ENCODE results near the gene MDM4. TPM values are rescaled to one million over a fixed set of nuclear protein-coding genes. Genes with fewer than 3 reads are reported as not detected.
"Not testable (repeated sequence)": the region's sequence is repeated elsewhere in the genome, so short reads cannot be mapped to it uniquely, and the experiment has no call there.

MDM4 gene
- total RNA-seq, 1 donor from 2014 or later = 39.1 TPM

DNA sequence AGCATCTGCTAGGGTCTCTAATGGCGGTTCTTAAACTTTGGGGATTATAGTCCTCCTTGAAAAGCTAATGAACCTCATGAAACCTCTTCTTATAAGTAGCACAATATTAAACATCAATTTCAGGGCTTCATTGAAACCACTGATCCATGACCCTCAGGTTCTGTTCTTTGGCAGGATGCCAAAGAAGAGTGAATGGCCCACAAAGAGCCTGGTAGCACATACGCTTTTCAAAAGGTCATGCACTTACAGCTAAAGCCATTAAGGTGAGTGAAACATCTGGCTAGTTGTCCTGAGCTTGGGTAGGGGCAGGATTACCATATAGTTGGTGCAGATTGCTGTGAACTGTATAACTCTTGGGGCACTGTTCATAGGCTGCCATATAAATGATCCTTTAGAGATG lies 42.3 kb downstream of the MDM4 start:
- Mint-ChIP-seq H3K27me3 (ENCODE audit: low read depth) (no peaks in the 10 kb centered on the region), H3K27ac (ENCODE audit: unreplicated experiment) (no peak overlapping the region), H3K4me1 (ENCODE audit: low read depth) (peaks cover 5% of the 10 kb centered on the region), H3K9me3 (ENCODE audit: low read depth) (no peaks in the 10 kb centered on the region), H3K4me3 (ENCODE audit: unreplicated experiment) (no peak overlapping the region), H3K36me3 (ENCODE audit: low read depth) (peaks cover 3% of the 10 kb centered on the region)
- no peak for TF ChIP-seq CTCF (IDR thresholded peaks at IDR 0.05)
- no peak for DNase-seq (ENCODE audit: low spot score)

GRCh38 chr1:204560002-204560401 lies 43.8 kb downstream of the MDM4 start:
- H3K9me3 Mint-ChIP-seq (ENCODE audit: low read depth); DNase-seq (ENCODE audit: low spot score); H3K27me3 Mint-ChIP-seq (ENCODE audit: low read depth): not testable (repeated sequence)

DNA sequence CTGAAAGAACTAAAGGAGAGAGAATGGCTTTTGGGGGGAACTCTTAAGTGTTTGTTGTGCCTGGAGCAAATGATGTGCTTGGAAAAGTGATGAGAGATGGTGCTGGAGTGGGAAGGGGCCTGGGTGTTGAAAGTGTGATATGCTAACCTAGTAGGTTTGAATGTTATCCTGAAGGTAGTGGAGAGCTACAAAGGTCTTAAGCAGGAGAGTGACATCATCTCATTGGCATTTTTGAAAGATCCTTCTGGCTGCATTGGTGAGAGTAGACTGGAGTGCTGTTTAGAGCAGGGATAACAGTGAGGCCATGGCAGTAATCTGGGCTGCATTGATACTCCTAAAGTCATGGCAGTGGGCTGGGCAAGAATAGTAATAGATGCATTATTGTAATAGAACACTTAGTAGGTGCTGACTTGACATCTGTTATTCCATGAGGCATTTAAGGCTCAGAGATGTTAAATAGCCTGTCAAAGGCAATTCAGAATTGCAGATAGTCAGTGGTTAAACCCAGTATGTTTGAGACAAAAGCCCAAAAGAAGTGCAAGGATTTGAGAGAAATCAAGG lies 44.5 kb downstream of the MDM4 start:
- H3K36me3 Mint-ChIP-seq (ENCODE audit: low read depth) = peaks cover 3% of the 10 kb centered on the region
- H3K4me3 Mint-ChIP-seq (ENCODE audit: unreplicated experiment) = no peak overlapping the region
- no peaks in the 10 kb centered on the region for H3K9me3 Mint-ChIP-seq (ENCODE audit: low read depth)
- TF ChIP-seq CTCF (IDR thresholded peaks at IDR 0.05) = no peak
- DNase-seq (ENCODE audit: low spot score) = no peak
- no peaks in the 10 kb centered on the region for H3K27me3 Mint-ChIP-seq (ENCODE audit: low read depth)
- no peak overlapping the region for H3K27ac Mint-ChIP-seq (ENCODE audit: unreplicated experiment)
- H3K4me1 Mint-ChIP-seq (ENCODE audit: low read depth) = peaks cover 12% of the 10 kb centered on the region

More at GRCh38 chr1:204560002-204560401, 43.8 kb downstream of the MDM4 start:
- H3K27ac Mint-ChIP-seq (ENCODE audit: unreplicated experiment); H3K4me3 Mint-ChIP-seq (ENCODE audit: unreplicated experiment); H3K4me1 Mint-ChIP-seq (ENCODE audit: low read depth); H3K36me3 Mint-ChIP-seq (ENCODE audit: low read depth): not testable (repeated sequence)

DNA sequence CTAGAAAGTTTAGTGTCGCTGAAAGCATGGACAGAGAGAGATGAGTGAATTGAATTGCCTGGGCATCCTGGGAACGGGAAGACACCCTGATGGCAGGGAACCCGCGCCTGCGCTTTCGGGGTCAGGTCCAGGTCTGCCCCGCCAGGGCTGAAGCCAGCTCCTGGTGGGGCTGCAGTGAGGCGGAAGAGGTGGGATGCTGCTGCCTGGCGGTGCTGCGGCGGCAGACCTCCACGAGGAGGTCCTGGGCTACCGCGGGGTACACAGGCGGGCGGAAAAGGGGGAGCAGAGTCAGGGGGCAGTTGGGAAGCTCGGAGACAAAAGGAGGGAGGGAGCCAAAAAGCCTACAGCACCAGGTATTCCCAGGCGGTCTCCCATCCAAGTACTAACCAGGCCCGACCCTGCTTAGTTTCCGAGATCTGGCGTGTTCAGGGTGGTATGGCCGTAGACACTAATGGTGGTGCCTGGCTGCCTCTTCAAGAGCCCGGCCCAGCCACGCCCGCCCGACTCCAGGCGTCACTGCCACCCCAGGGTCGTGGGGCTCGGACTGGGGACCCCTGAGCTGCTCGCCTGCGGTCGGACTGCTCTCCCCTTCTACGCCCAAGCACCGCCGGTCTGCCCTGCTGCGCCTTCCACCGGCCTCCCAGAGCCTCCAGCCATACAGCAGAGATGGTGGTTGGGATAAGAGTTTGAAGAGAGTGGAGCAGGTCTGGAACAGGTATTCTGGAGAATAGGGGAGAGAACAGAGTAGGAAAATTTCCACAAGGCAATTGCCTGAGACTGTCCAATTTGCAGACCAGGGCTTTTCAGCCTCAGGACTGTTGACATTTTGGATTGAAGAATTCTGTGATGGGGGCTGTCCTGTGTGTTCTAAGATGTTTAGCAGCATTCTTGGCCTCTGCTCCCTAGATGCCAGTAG lies 46.1 kb downstream of the MDM4 start:
- no peak for DNase-seq (ENCODE audit: low spot score)
- H3K4me1 Mint-ChIP-seq (ENCODE audit: low read depth) = peaks cover 10% of the 10 kb centered on the region
- peaks cover 3% of the 10 kb centered on the region for H3K36me3 Mint-ChIP-seq (ENCODE audit: low read depth)
- no peaks in the 10 kb centered on the region for H3K9me3 Mint-ChIP-seq (ENCODE audit: low read depth)
- TF ChIP-seq CTCF (IDR thresholded peaks at IDR 0.05) = no peak
- no peak overlapping the region for H3K4me3 Mint-ChIP-seq (ENCODE audit: unreplicated experiment)
- H3K27ac Mint-ChIP-seq (ENCODE audit: unreplicated experiment) = no peak overlapping the region
- no peaks in the 10 kb centered on the region for H3K27me3 Mint-ChIP-seq (ENCODE audit: low read depth)

GRCh38 chr1:204563307-204563706 lies 47.1 kb downstream of the MDM4 start:
- peaks cover 10% of the 10 kb centered on the region for H3K4me1 Mint-ChIP-seq (ENCODE audit: low read depth)
- peaks cover 3% of the 10 kb centered on the region for H3K36me3 Mint-ChIP-seq (ENCODE audit: low read depth)
- no peak overlapping the region for H3K27ac Mint-ChIP-seq (ENCODE audit: unreplicated experiment)
- H3K4me3 Mint-ChIP-seq (ENCODE audit: unreplicated experiment) = no peak overlapping the region
- TF ChIP-seq CTCF (IDR thresholded peaks at IDR 0.05) = no peak
- H3K27me3 Mint-ChIP-seq (ENCODE audit: low read depth) = no peaks in the 10 kb centered on the region
- H3K9me3 Mint-ChIP-seq (ENCODE audit: low read depth) = no peaks in the 10 kb centered on the region
- no peak for DNase-seq (ENCODE audit: low spot score)
